HepG2 (cell line): Measurements from ENCODE around the gene RPLP2. TPM values are rescaled to one million over a fixed set of nuclear protein-coding genes. Genes with fewer than 3 reads are reported as not detected.

ENCODE experiments used
- CBX5 ChIP-seq: sonication (generic); formaldehyde crosslinking; IDR thresholded peaks from 2 replicates; pipeline ENCODE4 v1.4.0; 2020; ENCODE audit warnings: missing genetic modification reagents, borderline replicate concordance
- CTCF ChIP-seq: sonication (generic); formaldehyde crosslinking; IDR thresholded peaks from 2 replicates; pipeline ENCODE4 v1.5.0; 2020; ENCODE audit warnings: mild to moderate bottlenecking, missing genetic modification reagents, moderate library complexity
- ELK4 ChIP-seq: sonication (generic); formaldehyde crosslinking; IDR thresholded peaks from 2 replicates; pipeline ENCODE4 v1.9.0; 2021; ENCODE audit warnings: missing genetic modification reagents, borderline replicate concordance
- KDM4B ChIP-seq: sonication (generic); formaldehyde crosslinking; IDR thresholded peaks from 2 replicates; pipeline ENCODE4 v1.4.0; 2020; ENCODE audit warnings: missing genetic modification reagents
- KLF9 ChIP-seq: IDR thresholded peaks from 2 replicates; pipeline ENCODE4 v1.6.1; 2016; ENCODE audit warnings: low read depth
- NR2C2 ChIP-seq: sonication (generic); formaldehyde crosslinking; IDR thresholded peaks from 2 replicates; pipeline ENCODE4 v1.4.0; 2020; ENCODE audit warnings: missing genetic modification reagents, mild to moderate bottlenecking, moderate library complexity, borderline replicate concordance
- PCBP1 ChIP-seq: fragments of 200-400 bp; formaldehyde crosslinking; IDR thresholded peaks from 2 replicates; pipeline ENCODE4 v1.6.1; 2017; ENCODE audit warnings: mild to moderate bottlenecking, low read depth, low read length, borderline replicate concordance
- PTBP1 ChIP-seq: fragments of 200-400 bp; formaldehyde crosslinking; IDR thresholded peaks from 2 replicates; pipeline ENCODE4 v1.6.1; 2018; ENCODE audit warnings: low read length, low read depth; ENCODE audit not compliant: poor library complexity, severe bottlenecking
- RXRA ChIP-seq: sonication (generic); formaldehyde crosslinking; IDR thresholded peaks from 2 replicates; pipeline ENCODE4 v1.5.1; 2020; ENCODE audit warnings: missing genetic modification reagents
- TFDP2 ChIP-seq: sonication (generic); formaldehyde crosslinking; IDR thresholded peaks from 2 replicates; pipeline ENCODE4 v1.4.0; 2020; ENCODE audit warnings: missing genetic modification reagents
- TFE3 ChIP-seq: IDR thresholded peaks from 2 replicates; pipeline ENCODE4 v1.6.1; 2016
- THYN1 ChIP-seq: sonication (generic); formaldehyde crosslinking; IDR thresholded peaks from 2 replicates; pipeline ENCODE4 v1.8.1; 2023; ENCODE audit warnings: low read depth, mild to moderate bottlenecking, moderate library complexity, missing genetic modification reagents, borderline replicate concordance
- TMF1 ChIP-seq: sonication (generic); formaldehyde crosslinking; IDR thresholded peaks from 2 replicates; pipeline ENCODE4 v1.8.1; 2022; ENCODE audit warnings: low read depth, missing genetic modification reagents
- ZMAT3 ChIP-seq: sonication (generic); formaldehyde crosslinking; conservative IDR thresholded peaks from 2 replicates; pipeline ENCODE4 v1.7.0; 2021; ENCODE audit warnings: missing genetic modification reagents
- ZNF34 ChIP-seq: sonication (generic); formaldehyde crosslinking; IDR thresholded peaks from 2 replicates; pipeline ENCODE4 v1.4.0; 2020; ENCODE audit warnings: mild to moderate bottlenecking, missing genetic modification reagents, borderline replicate concordance
- ZNF546 ChIP-seq: sonication (generic); formaldehyde crosslinking; conservative IDR thresholded peaks from 2 replicates; pipeline ENCODE4 v1.8.1; 2023; ENCODE audit warnings: mild to moderate bottlenecking, missing genetic modification reagents
- ZNF646 ChIP-seq: sonication (generic); formaldehyde crosslinking; IDR thresholded peaks from 2 replicates; pipeline ENCODE4 v1.9.0; 2021; ENCODE audit warnings: mild to moderate bottlenecking, missing genetic modification reagents
- polyA plus RNA-seq, 8 experiments: library from polyadenylated mRNA; depleted of rRNA in 3 of 8; stranded (reverse) in 7 of 8; unstranded in 1 of 8; fragments of >200 nt; fragmentation: Illumina TruSeq in 4 of 8; extraction: Trizol in 4 of 8; gene quantifications; 2 replicates each; pipeline versions ENCODE4 v1.2.1 to v1.2.3, GENCODE V29; 2011 to 2016; ENCODE audit warnings: low read depth in 4 of 8, missing spikeins in 1 of 8, mixed read lengths in 1 of 8; ENCODE audit not compliant: insufficient read depth in 1 of 8
- total RNA-seq, 5 experiments: library from RNA; depleted of rRNA; stranded (reverse); fragments of >200 nt; fragmentation: Illumina TruSeq; extraction: Trizol; gene quantifications; 2 replicates each; pipeline ENCODE4 v1.2.3, GENCODE V29; 2016; ENCODE audit warnings: low read depth in 1 of 5

Gene RPLP2
- total and polyA plus RNA-seq, 2 of the 13 experiments (the other 11 are each of a cell fraction or from before 2014, with no cell fraction given), result 978 to 2,106 TPM

- TF ChIP-seq ZNF34 (CRISPR knock-in tag) (no peak), KLF9 (CRISPR knock-in tag) (no peak), ZMAT3 (CRISPR knock-in tag) (no peak), THYN1 (CRISPR knock-in tag) (no peak), ZNF646 (CRISPR knock-in tag) (no peak), KDM4B (no peak), RXRA (CRISPR knock-in tag) (peak; percentile 26; the same call in 1 of the 2 replicates), PCBP1 (no peak), TFE3 (no peak), ELK4 (CRISPR knock-in tag) (no peak), CBX5 (CRISPR knock-in tag) (no peak), TMF1 (no peak), PTBP1 (no peak), TFDP2 (no peak), NR2C2 (peak; percentile 7; the same call in 1 of the 2 replicates), ZNF546 (no peak), CTCF (CRISPR knock-in tag) (peak; percentile 52)
These were observed 33.0 kb upstream of the RPLP2 start (continued) for GRCh38 chr11:776561-777287.
